Loucy (cell line): Measurements from ENCODE around the gene GRAMD2A.

Experiments
- EZH2phosphoT487 ChIP-seq: fragments of 200-600 bp; IDR thresholded peaks from 2 replicates; pipeline ENCODE4 v1.6.1; 2018; ENCODE audit warnings: antibody characterized with exemption, mild to moderate bottlenecking, moderate library complexity, borderline replicate concordance
- TF ChIP-seq, protein P1 (sequence below): fragments of 200-600 bp; sonication (generic); conservative IDR thresholded peaks from 2 replicates; pipeline ENCODE4 v1.5.1; 2014; ENCODE audit warnings: mild to moderate bottlenecking, antibody characterized with exemption, low read length

GRCh38 chr15:72229947-72230196 is 32.3 kb upstream of the GRAMD2A start:
- TF ChIP-seq, protein P1, sequence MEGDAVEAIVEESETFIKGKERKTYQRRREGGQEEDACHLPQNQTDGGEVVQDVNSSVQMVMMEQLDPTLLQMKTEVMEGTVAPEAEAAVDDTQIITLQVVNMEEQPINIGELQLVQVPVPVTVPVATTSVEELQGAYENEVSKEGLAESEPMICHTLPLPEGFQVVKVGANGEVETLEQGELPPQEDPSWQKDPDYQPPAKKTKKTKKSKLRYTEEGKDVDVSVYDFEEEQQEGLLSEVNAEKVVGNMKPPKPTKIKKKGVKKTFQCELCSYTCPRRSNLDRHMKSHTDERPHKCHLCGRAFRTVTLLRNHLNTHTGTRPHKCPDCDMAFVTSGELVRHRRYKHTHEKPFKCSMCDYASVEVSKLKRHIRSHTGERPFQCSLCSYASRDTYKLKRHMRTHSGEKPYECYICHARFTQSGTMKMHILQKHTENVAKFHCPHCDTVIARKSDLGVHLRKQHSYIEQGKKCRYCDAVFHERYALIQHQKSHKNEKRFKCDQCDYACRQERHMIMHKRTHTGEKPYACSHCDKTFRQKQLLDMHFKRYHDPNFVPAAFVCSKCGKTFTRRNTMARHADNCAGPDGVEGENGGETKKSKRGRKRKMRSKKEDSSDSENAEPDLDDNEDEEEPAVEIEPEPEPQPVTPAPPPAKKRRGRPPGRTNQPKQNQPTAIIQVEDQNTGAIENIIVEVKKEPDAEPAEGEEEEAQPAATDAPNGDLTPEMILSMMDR = no peak
- TF ChIP-seq EZH2phosphoT487 = no peak
